DOHH2 (cell line): ENCODE results near the gene VIT.

Experiments
- CTCF ChIP-seq: fragments of 200-600 bp; sonication (generic); IDR thresholded peaks from one replicate; pipeline ENCODE4 v1.5.1; 2014; ENCODE audit warnings: antibody characterized with exemption, mild to moderate bottlenecking, low read depth, low read length; ENCODE audit not compliant: poor library complexity, severe bottlenecking
- EZH2phosphoT487 ChIP-seq: fragments of 200-600 bp; sonication (generic); IDR thresholded peaks from 2 replicates; pipeline ENCODE4 v1.6.1; 2017; ENCODE audit warnings: borderline replicate concordance, mild to moderate bottlenecking, antibody characterized with exemption, low read length, moderate library complexity, mixed read lengths

- TF ChIP-seq CTCF = no peak
- TF ChIP-seq EZH2phosphoT487 = no peak
Measured at GRCh38 chr2:36831185-36831584, 134.7 kb downstream of the VIT start.
